ENCODE measurements around the gene BCO1.

BCO1 gene

GRCh38 chr16:81237282-81237681 lies 1.2 kb upstream of the BCO1 start:
- DNase-seq = no peak

GRCh38 chr16:81237942-81238295 lies 570 bp upstream of the BCO1 start:
- no peak for DNase-seq

- DNase-seq = no peak
Measured at GRCh38 chr16:81239367-81240121, 1.1 kb downstream of the BCO1 start.

- DNase-seq = no peak
Measured at GRCh38 chr16:81241706-81242105, 3.2 kb downstream of the BCO1 start.

GRCh38 chr16:81242977-81243618 lies 4.6 kb downstream of the BCO1 start:
- no peak for DNase-seq

- DNase-seq = no peak
Measured at GRCh38 chr16:81243942-81244341, 5.5 kb downstream of the BCO1 start.

- DNase-seq = no peak
Measured at GRCh38 chr16:81251871-81252270, 13.4 kb downstream of the BCO1 start.

GRCh38 chr16:81253141-81253540 lies 14.7 kb downstream of the BCO1 start:
- no peak for DNase-seq

GRCh38 chr16:81254922-81255526 lies 16.5 kb downstream of the BCO1 start:
- no peak for DNase-seq

- DNase-seq = no peak
Measured at GRCh38 chr16:81259916-81260315, 21.4 kb downstream of the BCO1 start.

GRCh38 chr16:81261049-81261648 lies 22.7 kb downstream of the BCO1 start:
- no peak for DNase-seq

- no peak for DNase-seq
Measured at GRCh38 chr16:81263470-81264220, 25.2 kb downstream of the BCO1 start.

GRCh38 chr16:81264386-81264785 lies 25.9 kb downstream of the BCO1 start:
- DNase-seq = no peak

- DNase-seq = no peak
Measured at GRCh38 chr16:81265052-81265451, 26.6 kb downstream of the BCO1 start.

- DNase-seq = no peak
Measured at GRCh38 chr16:81265658-81266451, 27.4 kb downstream of the BCO1 start.

GRCh38 chr16:81266680-81267095 lies 28.2 kb downstream of the BCO1 start:
- DNase-seq = no peak

GRCh38 chr16:81268509-81268908 lies 30.0 kb downstream of the BCO1 start:
- DNase-seq = no peak

GRCh38 chr16:81273223-81273950 lies 34.9 kb downstream of the BCO1 start:
- no peak for DNase-seq

- DNase-seq = no peak
Measured at GRCh38 chr16:81275064-81275532, 36.6 kb downstream of the BCO1 start.

GRCh38 chr16:81275795-81276194 lies 37.3 kb downstream of the BCO1 start:
- DNase-seq = no peak

- DNase-seq = no peak
Measured at GRCh38 chr16:81276323-81276722, 37.8 kb downstream of the BCO1 start.
